Subcutaneous preadipocyte (primary cell): Measurements from ENCODE around the gene PTGIR. TPM values are rescaled to one million over a fixed set of nuclear protein-coding genes. Genes with fewer than 3 reads are reported as not detected.

Source experiments
- total RNA-seq: library from RNA; depleted of rRNA; stranded (reverse); fragments of >200 nt; gene quantifications from 2 replicates; pipeline ENCODE4 v1.2.3, GENCODE V29; 2012

The PTGIR gene
- total RNA-seq, result 7.0 and 9.6 TPM in 2 replicates

GRCh38 chr19:46624958-46625661 is at the start of gene PTGIR:
TSS of gene PTGIR (minus strand) at chr19:46625089. CDS start at chr19:46624225, 864 bp downstream.

GRCh38 chr19:46661020-46661731 is 36.3 kb upstream of the PTGIR start, which contains the start of gene DACT3:
TSS of gene DACT3 (minus strand) at chr19:46661182. CDS start at chr19:46661064, 118 bp downstream.

GRCh38 chr19:46635920-46636761 is 11.3 kb upstream of the PTGIR start, which contains the start of gene GNG8:
TSS of gene GNG8 (minus strand) at chr19:46636202. CDS start at chr19:46634682, 1,520 bp downstream.

GRCh38 chr19:46601318-46602224 is 23.3 kb downstream of the PTGIR start, which contains the start of gene CALM3:
TSS of gene CALM3 (plus strand) at chr19:46601330. CDS start at chr19:46601435, 105 bp downstream.

Other genes starting within 250 kb of the PTGIR start
- gene CCDC8, start 211.5 kb downstream of the PTGIR start, total RNA-seq, result 15.4 and 20.9 TPM in 2 replicates
- not detected in 2 replicates for gene PNMA8C, start 196.2 kb downstream of the PTGIR start, total RNA-seq
- gene PNMA8A, start 153.5 kb downstream of the PTGIR start, total RNA-seq, result 5.1 and 8.1 TPM in 2 replicates
- gene PNMA8B, start 129.2 kb downstream of the PTGIR start, total RNA-seq, result 0.78 and 1.1 TPM in 2 replicates
- 201 and 214 TPM in 2 replicates for gene CALM3, start 23.8 kb downstream of the PTGIR start, total RNA-seq
- not detected in 2 replicates for gene GNG8, start 11.1 kb upstream of the PTGIR start, total RNA-seq
- gene DACT3, start 36.1 kb upstream of the PTGIR start, total RNA-seq, result 1.1 and 2.2 TPM in 2 replicates
- 5.1 and 7.2 TPM in 2 replicates for gene PRKD2, start 92.0 kb upstream of the PTGIR start, total RNA-seq
- 11.0 and 20.1 TPM in 2 replicates for gene FKRP, start 121.0 kb upstream of the PTGIR start, total RNA-seq
- gene STRN4, start 121.4 kb upstream of the PTGIR start, total RNA-seq, result 55.1 and 74.7 TPM in 2 replicates
- 65.0 and 80.7 TPM in 2 replicates for gene SLC1A5, start 163.5 kb upstream of the PTGIR start, total RNA-seq
- 121 and 144 TPM in 2 replicates for gene AP2S1, start 225.8 kb upstream of the PTGIR start, total RNA-seq
- 26.5 and 41.2 TPM in 2 replicates for gene ARHGAP35, start 235.9 kb upstream of the PTGIR start, total RNA-seq